IgD-negative memory B cell (primary cell): ENCODE results near the gene FAM107B. TPM values are rescaled to one million over a fixed set of nuclear protein-coding genes. Genes with fewer than 3 reads are reported as not detected.
A peak's percentile ranks its signal among the peaks of the same experiment; 100 is the strongest.

ENCODE experiments used
- H3K27ac Mint-ChIP-seq, 3 donors: one replicate each; pipeline ENCODE4 v1.8.0; 2020 to 2022; ENCODE audit warnings: mild to moderate bottlenecking in 3 of 3, mixed read lengths in 3 of 3, moderate library complexity in 1 of 3
- H3K27me3 Mint-ChIP-seq: one replicate; pipeline ENCODE4 v1.8.0; 2021; ENCODE audit warnings: mixed read lengths
- H3K36me3 Mint-ChIP-seq: one replicate; pipeline ENCODE4 v1.8.0; 2020; ENCODE audit warnings: mild to moderate bottlenecking, mixed read lengths
- H3K4me1 Mint-ChIP-seq, 3 donors: one replicate each; pipeline ENCODE4 v1.8.0; 2020 to 2022; ENCODE audit warnings: mixed read lengths in 3 of 3, mild to moderate bottlenecking in 1 of 3
- H3K4me3 Mint-ChIP-seq, 4 donors: one replicate each; pipeline ENCODE4 v1.8.0; 2020 to 2022; ENCODE audit warnings: mild to moderate bottlenecking in 4 of 4, mixed read lengths in 4 of 4, moderate library complexity in 3 of 4
- H3K9me3 Mint-ChIP-seq, 3 donors: one replicate each; pipeline ENCODE4 v1.8.0; 2020 to 2021; ENCODE audit warnings: mixed read lengths in 3 of 3, mild to moderate bottlenecking in 1 of 3
- polyA plus RNA-seq: library from polyadenylated mRNA; unstranded; fragments of 300-500 nt; fragmentation: Illumina TruSeq; gene quantifications from one replicate; pipeline ENCODE4 v1.2.3, GENCODE V29; 2021

FAM107B gene
- polyA plus RNA-seq, 1 donor from 2014 or later, result 113 TPM

DNA sequence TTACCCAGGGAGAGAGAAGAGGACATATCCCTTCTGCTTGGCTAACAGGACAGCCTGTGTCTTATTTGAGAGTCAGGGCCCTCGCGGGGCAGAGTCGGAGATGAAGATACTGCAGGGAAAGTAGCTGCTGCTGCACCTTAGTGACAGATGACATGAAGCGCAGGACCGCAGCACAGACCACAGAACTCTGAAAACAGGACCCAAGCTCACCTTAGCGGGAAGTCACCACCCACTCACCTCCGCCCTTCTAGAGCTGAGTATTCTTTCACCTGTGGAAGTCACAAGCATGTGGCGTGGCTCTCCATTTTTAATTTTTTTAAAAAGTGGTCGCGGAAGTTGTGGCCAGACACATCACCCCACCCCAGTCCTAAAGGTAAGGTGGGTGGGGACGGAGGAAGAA is 191.4 kb downstream of the FAM107B start:
- Mint-ChIP-seq H3K9me3 (no peaks in the 10 kb centered on the region), H3K4me1 (peaks cover 80 to 86% (median 84%) of the 10 kb centered on the region in 3 donors), H3K27me3 (peaks cover 1% of the 10 kb centered on the region), H3K36me3 (peaks cover 7% of the 10 kb centered on the region), H3K27ac (peak overlapping the region; percentile 88 to 94 (median 92)), H3K4me3 (peak overlapping the region; percentile 39 to 94 (median 72))

DNA sequence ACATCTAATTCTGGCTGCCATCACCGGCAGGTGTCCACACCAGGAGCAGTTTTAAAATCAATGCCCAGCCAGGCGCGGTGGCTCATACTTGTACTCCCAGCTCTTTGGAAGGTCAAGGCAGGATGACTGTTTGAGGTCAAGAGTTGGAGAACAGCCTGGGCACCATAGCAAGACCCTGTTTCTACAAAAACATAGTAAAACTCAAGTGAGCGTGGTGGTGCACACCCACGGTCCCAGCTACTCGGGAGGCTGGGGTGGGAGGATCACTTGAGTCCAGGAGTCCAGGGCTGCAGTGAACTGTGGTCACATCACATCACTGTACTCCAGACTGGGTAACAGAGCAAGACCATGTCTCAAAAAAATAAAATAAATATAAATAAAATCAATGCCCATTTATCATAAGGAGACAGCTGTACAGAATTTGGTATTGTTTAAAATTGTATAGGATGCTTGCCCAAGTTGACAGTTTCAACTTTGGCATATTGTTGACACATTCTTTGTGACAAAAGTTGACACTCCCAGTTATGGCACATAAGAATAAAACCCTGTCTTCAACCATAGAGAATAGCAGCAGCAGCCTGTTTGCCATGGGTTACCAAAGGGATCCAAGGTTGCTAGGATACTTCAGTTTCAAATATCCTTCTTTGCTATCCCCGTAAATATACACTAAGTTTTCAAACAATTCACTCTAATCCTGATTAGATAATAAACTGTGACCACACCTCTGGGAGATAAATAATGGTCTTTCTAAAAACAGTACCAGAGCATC is 193.0 kb downstream of the FAM107B start:
- Mint-ChIP-seq H3K4me3 (peak overlapping the region in 3 of 4 donors; percentile 56 to 76 (median 68)), H3K27ac (peak overlapping the region; percentile 83 to 94 (median 91)), H3K9me3 (no peaks in the 10 kb centered on the region), H3K36me3 (peaks cover 4% of the 10 kb centered on the region), H3K27me3 (peaks cover 1% of the 10 kb centered on the region), H3K4me1 (peaks cover 72 to 84% (median 77%) of the 10 kb centered on the region in 3 donors)

- Mint-ChIP-seq H3K27ac (peak overlapping the region; percentile 34 to 94 (median 57)), H3K9me3 (no peaks in the 10 kb centered on the region), H3K36me3 (peaks cover 5% of the 10 kb centered on the region), H3K4me1 (peaks cover 65 to 80% (median 71%) of the 10 kb centered on the region in 3 donors), H3K27me3 (peaks cover 1% of the 10 kb centered on the region), H3K4me3 (peak overlapping the region; percentile 5 to 68 (median 47))
These were observed 193.9 kb downstream of the FAM107B start for GRCh38 chr10:14580671-14581332.

DNA sequence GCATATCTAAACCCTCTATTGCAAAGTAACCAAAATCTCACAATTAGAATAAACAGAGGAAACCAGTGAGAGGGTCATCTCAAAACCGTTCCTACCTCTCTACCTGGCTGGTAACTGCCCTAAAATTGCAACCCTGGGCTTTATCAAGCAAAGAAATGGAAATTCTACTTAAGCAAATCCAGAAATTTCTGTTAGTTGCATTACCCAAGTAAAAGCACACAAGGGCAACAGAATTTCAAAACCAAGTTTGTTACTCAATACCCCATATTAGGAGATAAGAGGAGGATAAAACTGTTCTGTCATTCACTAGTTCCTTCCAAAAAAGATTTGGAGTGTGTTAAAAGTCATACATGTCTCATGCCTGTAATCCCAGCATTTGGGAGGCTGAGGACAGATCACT is 195.3 kb downstream of the FAM107B start:
- peak overlapping the region in 2 of 3 donors; percentile 46 to 73 for H3K27ac Mint-ChIP-seq
- peaks cover 65 to 74% (median 69%) of the 10 kb centered on the region in 3 donors for H3K4me1 Mint-ChIP-seq
- no peaks in the 10 kb centered on the region for H3K9me3 Mint-ChIP-seq
- H3K36me3 Mint-ChIP-seq, result peaks cover 5% of the 10 kb centered on the region
- H3K4me3 Mint-ChIP-seq, result peak overlapping the region in 2 of 4 donors; percentile 24 to 80
- no peaks in the 10 kb centered on the region for H3K27me3 Mint-ChIP-seq

DNA sequence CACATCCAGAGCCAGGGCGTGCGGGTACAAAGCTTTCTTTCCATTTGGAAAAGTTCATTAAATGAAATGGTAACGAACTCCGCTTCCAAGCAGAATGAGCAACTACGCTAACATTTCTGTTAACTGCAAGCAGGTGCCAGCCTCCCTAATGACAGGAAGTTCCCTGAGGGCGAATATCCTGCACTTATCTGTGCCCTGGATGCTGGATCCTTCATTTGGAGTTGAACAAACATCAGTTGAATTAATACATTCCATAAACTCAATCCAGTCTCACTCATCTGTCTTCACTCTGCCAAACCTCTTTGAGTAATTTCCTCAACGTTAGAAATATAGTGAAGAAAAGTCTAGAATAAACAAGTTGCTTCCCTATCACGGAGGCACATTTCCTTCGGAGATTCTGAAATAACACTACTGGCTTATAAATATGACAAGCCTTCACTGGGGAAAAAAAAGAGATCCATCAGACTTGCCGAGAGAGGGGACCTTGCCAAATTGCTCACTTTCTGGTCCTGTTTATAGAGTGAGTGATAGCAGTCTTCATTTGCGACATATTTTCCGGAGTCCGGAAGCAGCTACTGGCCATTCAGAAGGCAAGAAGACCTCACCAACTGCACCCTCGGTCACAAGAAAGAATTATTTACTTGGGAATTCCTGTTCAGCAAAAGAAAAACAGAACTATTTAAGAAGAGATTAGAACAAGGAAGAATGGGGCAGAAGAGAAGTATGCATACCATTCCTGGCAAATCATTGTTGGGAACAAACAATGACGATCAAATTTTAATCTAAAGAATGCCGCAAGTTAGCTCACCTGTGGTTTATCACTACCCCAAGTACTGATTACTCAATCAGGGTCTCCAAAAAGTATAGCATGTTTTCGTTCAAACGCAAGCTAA is 196.4 kb downstream of the FAM107B start:
- peak overlapping the region in 2 of 3 donors; percentile 73 to 92 for H3K27ac Mint-ChIP-seq
- peaks cover 62 to 70% (median 65%) of the 10 kb centered on the region in 3 donors for H3K4me1 Mint-ChIP-seq
- H3K4me3 Mint-ChIP-seq, result peak overlapping the region in 1 of 4 donors; percentile 86
- no peaks in the 10 kb centered on the region for H3K27me3 Mint-ChIP-seq
- H3K9me3 Mint-ChIP-seq, result no peaks in the 10 kb centered on the region
- peaks cover 5% of the 10 kb centered on the region for H3K36me3 Mint-ChIP-seq

DNA sequence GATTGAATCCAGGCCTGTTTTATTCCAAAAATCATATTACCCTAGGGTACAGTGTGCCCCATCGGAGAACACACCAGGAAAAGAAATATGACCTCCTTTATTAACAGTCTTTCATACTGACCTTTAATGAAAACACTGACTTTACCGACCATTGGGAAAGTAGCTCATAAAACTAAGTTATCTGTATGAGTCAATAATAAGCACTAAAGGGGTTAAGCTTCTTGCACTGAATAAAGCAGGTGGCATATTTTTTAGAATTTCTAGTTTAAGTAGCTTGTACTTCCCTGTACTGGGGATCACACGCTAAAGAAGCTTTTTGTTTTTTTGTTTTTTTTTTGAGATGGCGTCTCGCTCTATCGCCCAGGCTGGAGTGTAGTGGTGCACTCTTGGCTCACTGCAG is 199.8 kb downstream of the FAM107B start:
- peak overlapping the region in 1 of 4 donors; percentile 37 for H3K4me3 Mint-ChIP-seq
- no peaks in the 10 kb centered on the region for H3K27me3 Mint-ChIP-seq
- H3K9me3 Mint-ChIP-seq, result no peaks in the 10 kb centered on the region
- H3K27ac Mint-ChIP-seq, result peak overlapping the region; percentile 17 to 78 (median 60)
- H3K4me1 Mint-ChIP-seq, result peaks cover 64 to 70% (median 65%) of the 10 kb centered on the region in 3 donors
- peaks cover 5% of the 10 kb centered on the region for H3K36me3 Mint-ChIP-seq

GRCh38 chr10:14574291-14574690 is 200.4 kb downstream of the FAM107B start:
- Mint-ChIP-seq H3K36me3 (peaks cover 5% of the 10 kb centered on the region), H3K9me3 (no peaks in the 10 kb centered on the region), H3K27ac (peak overlapping the region in 2 of 3 donors; percentile 17 to 78), H3K27me3 (no peaks in the 10 kb centered on the region), H3K4me3 (no peak overlapping the region), H3K4me1 (peaks cover 64 to 65% (median 65%) of the 10 kb centered on the region in 3 donors)

- Mint-ChIP-seq H3K4me3 (peak overlapping the region in 1 of 4 donors; percentile 9), H3K27ac (peak overlapping the region in 2 of 3 donors; percentile 52 to 95), H3K36me3 (peaks cover 5% of the 10 kb centered on the region), H3K4me1 (peaks cover 61 to 68% (median 63%) of the 10 kb centered on the region in 3 donors), H3K27me3 (no peaks in the 10 kb centered on the region), H3K9me3 (no peaks in the 10 kb centered on the region)
These were observed 200.9 kb downstream of the FAM107B start for GRCh38 chr10:14573666-14574261.

- no peaks in the 10 kb centered on the region for H3K9me3 Mint-ChIP-seq
These were observed 201.9 kb downstream of the FAM107B start for GRCh38 chr10:14572811-14573210.

DNA sequence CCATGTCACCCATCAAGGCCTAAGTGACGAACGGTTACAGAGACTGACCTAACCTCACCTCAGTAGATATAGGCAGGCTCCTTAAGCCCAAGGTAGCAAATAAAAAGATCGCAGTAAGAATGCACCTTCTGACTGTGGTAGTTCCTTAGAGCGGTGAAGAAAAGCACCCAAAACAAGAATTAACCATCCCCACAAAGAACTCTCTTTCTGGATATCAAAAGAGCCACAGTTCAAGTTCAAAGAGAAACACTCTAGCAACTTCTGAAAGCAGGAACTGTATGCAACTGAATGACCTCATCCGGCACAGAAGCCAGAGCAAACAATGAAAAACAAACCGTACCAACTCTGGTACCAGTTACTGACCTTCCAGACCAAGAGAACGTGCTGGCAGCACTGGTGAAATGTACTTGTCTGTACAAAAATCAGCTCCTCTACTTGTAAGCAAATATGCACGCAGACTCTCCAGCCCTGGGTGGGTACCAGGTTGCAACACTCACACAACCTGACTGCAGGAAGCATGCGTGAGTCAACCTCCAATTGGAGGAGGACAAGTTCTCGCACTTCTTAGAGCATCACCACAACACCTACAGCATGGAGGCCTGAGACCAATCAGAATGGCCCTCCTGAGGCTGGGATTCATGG is 202.7 kb downstream of the FAM107B start:
- peak overlapping the region; percentile 6 to 84 (median 70) for H3K4me3 Mint-ChIP-seq
- no peaks in the 10 kb centered on the region for H3K27me3 Mint-ChIP-seq
- H3K4me1 Mint-ChIP-seq, result peaks cover 49 to 65% (median 65%) of the 10 kb centered on the region in 3 donors
- H3K36me3 Mint-ChIP-seq, result peaks cover 8% of the 10 kb centered on the region
- peak overlapping the region; percentile 61 to 93 (median 91) for H3K27ac Mint-ChIP-seq
- no peaks in the 10 kb centered on the region for H3K9me3 Mint-ChIP-seq

More at GRCh38 chr10:14572811-14573210, 201.9 kb downstream of the FAM107B start:
- Mint-ChIP-seq H3K4me3 (no peak overlapping the region), H3K36me3 (peaks cover 5% of the 10 kb centered on the region), H3K4me1 (peaks cover 52 to 65% (median 61%) of the 10 kb centered on the region in 3 donors), H3K27me3 (no peaks in the 10 kb centered on the region), H3K27ac (peak overlapping the region in 1 of 3 donors; percentile 16)

- Mint-ChIP-seq H3K27me3 (no peaks in the 10 kb centered on the region), H3K36me3 (peaks cover 15% of the 10 kb centered on the region), H3K9me3 (peaks cover 0 to 5% (median 0%) of the 10 kb centered on the region in 3 donors), H3K27ac (peak overlapping the region; percentile 61 to 93 (median 91)), H3K4me1 (peaks cover 47 to 71% (median 63%) of the 10 kb centered on the region in 3 donors), H3K4me3 (peak overlapping the region; percentile 6 to 68 (median 63))
These were observed 203.9 kb downstream of the FAM107B start for GRCh38 chr10:14570800-14571199.

GRCh38 chr10:14569274-14570060 is 205.2 kb downstream of the FAM107B start:
- Mint-ChIP-seq H3K27me3 (no peaks in the 10 kb centered on the region), H3K4me3 (peak overlapping the region in 3 of 4 donors; percentile 16 to 91 (median 54)), H3K4me1 (peaks cover 51 to 67% (median 62%) of the 10 kb centered on the region in 3 donors), H3K36me3 (peaks cover 15% of the 10 kb centered on the region), H3K27ac (peak overlapping the region; percentile 87 to 93 (median 91)), H3K9me3 (peaks cover 0 to 5% (median 0%) of the 10 kb centered on the region in 3 donors)

GRCh38 chr10:14567421-14567820 is 207.3 kb downstream of the FAM107B start:
- peaks cover 15% of the 10 kb centered on the region for H3K36me3 Mint-ChIP-seq
- peak overlapping the region; percentile 27 to 95 (median 42) for H3K27ac Mint-ChIP-seq
- peaks cover 55 to 72% (median 65%) of the 10 kb centered on the region in 3 donors for H3K4me1 Mint-ChIP-seq
- H3K9me3 Mint-ChIP-seq, result peaks cover 0 to 5% (median 0%) of the 10 kb centered on the region in 3 donors
- no peak overlapping the region for H3K4me3 Mint-ChIP-seq
- no peaks in the 10 kb centered on the region for H3K27me3 Mint-ChIP-seq
